HepG2 (cell line): Measurements from ENCODE around the gene KLF15. TPM values are rescaled to one million over a fixed set of nuclear protein-coding genes. Genes with fewer than 3 reads are reported as not detected.

Experiments
- ATAD3A ChIP-seq: sonication (generic); formaldehyde crosslinking; IDR thresholded peaks from 2 replicates; pipeline ENCODE4 v1.4.0; 2020; ENCODE audit warnings: missing genetic modification reagents
- CHD2 ChIP-seq: IDR thresholded peaks from 2 replicates; pipeline ENCODE4 v1.6.1; 2011; ENCODE audit warnings: low read depth, low read length, improper control_type of control experiment
- CHD4 ChIP-seq: fragments of 200-600 bp; sonication (generic); IDR thresholded peaks from 2 replicates; pipeline ENCODE4 v1.7.0; 2017; ENCODE audit warnings: mild to moderate bottlenecking, low read length, borderline replicate concordance
- HOXA3 ChIP-seq: sonication (generic); formaldehyde crosslinking; IDR thresholded peaks from 2 replicates; pipeline ENCODE4 v1.5.0; 2020; ENCODE audit warnings: missing genetic modification reagents
- KDM6A ChIP-seq: IDR thresholded peaks from 2 replicates; pipeline ENCODE4 v1.6.1; 2016; ENCODE audit warnings: low read depth
- ONECUT2 ChIP-seq: sonication (generic); formaldehyde crosslinking; IDR thresholded peaks from 2 replicates; pipeline ENCODE4 v1.4.0; 2020; ENCODE audit warnings: missing genetic modification reagents
- POGK ChIP-seq: sonication (generic); formaldehyde crosslinking; conservative IDR thresholded peaks from 2 replicates; pipeline ENCODE4 v1.8.0; 2022; ENCODE audit warnings: mild to moderate bottlenecking, moderate library complexity, missing genetic modification reagents
- POLR2AphosphoS2 ChIP-seq: IDR thresholded peaks from 2 replicates; pipeline ENCODE4 v1.6.1; 2011; ENCODE audit warnings: low read depth, low read length, improper control_type of control experiment
- SNAPC4 ChIP-seq: sonication (generic); formaldehyde crosslinking; IDR thresholded peaks from 2 replicates; pipeline ENCODE4 v1.4.0; 2020; ENCODE audit warnings: mild to moderate bottlenecking, missing genetic modification reagents
- TP53 ChIP-seq: sonication (generic); formaldehyde crosslinking; conservative IDR thresholded peaks from 2 replicates; pipeline ENCODE4 v1.4.0; 2020; ENCODE audit warnings: missing genetic modification reagents
- ZNF124 ChIP-seq: sonication (generic); formaldehyde crosslinking; IDR thresholded peaks from 2 replicates; pipeline ENCODE4 v1.4.0; 2020; ENCODE audit warnings: missing genetic modification reagents
- ZNF20 ChIP-seq: sonication (generic); formaldehyde crosslinking; IDR thresholded peaks from 2 replicates; pipeline ENCODE4 v1.4.0; 2020; ENCODE audit warnings: mild to moderate bottlenecking, moderate library complexity, missing genetic modification reagents
- ZNF354B ChIP-seq: sonication (generic); formaldehyde crosslinking; IDR thresholded peaks from 2 replicates; pipeline ENCODE4 v1.8.0; 2022; ENCODE audit warnings: mild to moderate bottlenecking, missing genetic modification reagents
- ZNF530 ChIP-seq: sonication (generic); formaldehyde crosslinking; IDR thresholded peaks from 2 replicates; pipeline ENCODE4 v1.5.0; 2020; ENCODE audit warnings: low read depth, mild to moderate bottlenecking, missing genetic modification reagents
- ZNF777 ChIP-seq: sonication (generic); formaldehyde crosslinking; IDR thresholded peaks from 2 replicates; pipeline ENCODE4 v1.4.0; 2020; ENCODE audit warnings: missing genetic modification reagents
- polyA plus RNA-seq, 8 experiments: library from polyadenylated mRNA; depleted of rRNA in 3 of 8; stranded (reverse) in 7 of 8; unstranded in 1 of 8; fragments of >200 nt; fragmentation: Illumina TruSeq in 4 of 8; extraction: Trizol in 4 of 8; gene quantifications; 2 replicates each; pipeline versions ENCODE4 v1.2.1 to v1.2.3, GENCODE V29; 2011 to 2016; ENCODE audit warnings: low read depth in 4 of 8, missing spikeins in 1 of 8, mixed read lengths in 1 of 8; ENCODE audit not compliant: insufficient read depth in 1 of 8
- total RNA-seq, 5 experiments: library from RNA; depleted of rRNA; stranded (reverse); fragments of >200 nt; fragmentation: Illumina TruSeq; extraction: Trizol; gene quantifications; 2 replicates each; pipeline ENCODE4 v1.2.3, GENCODE V29; 2016; ENCODE audit warnings: low read depth in 1 of 5
- TF ChIP-seq, protein P1 (sequence below): sonication (generic); formaldehyde crosslinking; IDR thresholded peaks from 2 replicates; pipeline ENCODE4 v1.4.0; 2020; ENCODE audit warnings: missing genetic modification reagents, mild to moderate bottlenecking, borderline replicate concordance
- TF ChIP-seq, protein P2 (sequence below): sonication (generic); formaldehyde crosslinking; IDR thresholded peaks from 2 replicates; pipeline ENCODE4 v1.4.0; 2020; ENCODE audit warnings: missing genetic modification reagents
- TF ChIP-seq, protein P3 (sequence below): sonication (generic); formaldehyde crosslinking; IDR thresholded peaks from 2 replicates; pipeline ENCODE4 v1.4.0; 2020; ENCODE audit warnings: missing genetic modification reagents

Gene KLF15
- total and polyA plus RNA-seq, 2 of the 13 experiments (the other 11 are each of a cell fraction or from before 2014, with no cell fraction given): 7.1 to 7.8 TPM

- TF ChIP-seq, protein P1, sequence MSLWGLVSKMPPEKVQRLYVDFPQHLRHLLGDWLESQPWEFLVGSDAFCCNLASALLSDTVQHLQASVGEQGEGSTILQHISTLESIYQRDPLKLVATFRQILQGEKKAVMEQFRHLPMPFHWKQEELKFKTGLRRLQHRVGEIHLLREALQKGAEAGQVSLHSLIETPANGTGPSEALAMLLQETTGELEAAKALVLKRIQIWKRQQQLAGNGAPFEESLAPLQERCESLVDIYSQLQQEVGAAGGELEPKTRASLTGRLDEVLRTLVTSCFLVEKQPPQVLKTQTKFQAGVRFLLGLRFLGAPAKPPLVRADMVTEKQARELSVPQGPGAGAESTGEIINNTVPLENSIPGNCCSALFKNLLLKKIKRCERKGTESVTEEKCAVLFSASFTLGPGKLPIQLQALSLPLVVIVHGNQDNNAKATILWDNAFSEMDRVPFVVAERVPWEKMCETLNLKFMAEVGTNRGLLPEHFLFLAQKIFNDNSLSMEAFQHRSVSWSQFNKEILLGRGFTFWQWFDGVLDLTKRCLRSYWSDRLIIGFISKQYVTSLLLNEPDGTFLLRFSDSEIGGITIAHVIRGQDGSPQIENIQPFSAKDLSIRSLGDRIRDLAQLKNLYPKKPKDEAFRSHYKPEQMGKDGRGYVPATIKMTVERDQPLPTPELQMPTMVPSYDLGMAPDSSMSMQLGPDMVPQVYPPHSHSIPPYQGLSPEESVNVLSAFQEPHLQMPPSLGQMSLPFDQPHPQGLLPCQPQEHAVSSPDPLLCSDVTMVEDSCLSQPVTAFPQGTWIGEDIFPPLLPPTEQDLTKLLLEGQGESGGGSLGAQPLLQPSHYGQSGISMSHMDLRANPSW (CRISPR knock-in tag): no peak; the same call in 1 of the 2 replicates
- TF ChIP-seq POLR2AphosphoS2: no peak
- no peak for TF ChIP-seq ATAD3A (CRISPR knock-in tag)
- TF ChIP-seq POGK: peak; percentile 94
- TF ChIP-seq CHD2: 0 out of 2 replicates have a peak, but pooled peaks have one; percentile 35
- TF ChIP-seq SNAPC4: 0 out of 2 replicates have a peak, but pooled peaks have one; percentile 8
- TF ChIP-seq, protein P2, sequence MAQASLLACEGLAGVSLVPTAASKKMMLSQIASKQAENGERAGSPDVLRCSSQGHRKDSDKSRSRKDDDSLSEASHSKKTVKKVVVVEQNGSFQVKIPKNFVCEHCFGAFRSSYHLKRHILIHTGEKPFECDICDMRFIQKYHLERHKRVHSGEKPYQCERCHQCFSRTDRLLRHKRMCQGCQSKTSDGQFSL (CRISPR knock-in tag): peak; percentile 44; the same call in 1 of the 2 replicates
- TF ChIP-seq CHD4: no peak
- TF ChIP-seq, protein P3, sequence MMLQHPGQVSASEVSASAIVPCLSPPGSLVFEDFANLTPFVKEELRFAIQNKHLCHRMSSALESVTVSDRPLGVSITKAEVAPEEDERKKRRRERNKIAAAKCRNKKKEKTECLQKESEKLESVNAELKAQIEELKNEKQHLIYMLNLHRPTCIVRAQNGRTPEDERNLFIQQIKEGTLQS (CRISPR knock-in tag): 0 out of 2 replicates have a peak, but pooled peaks have one; percentile 30
- TF ChIP-seq ZNF20 (CRISPR knock-in tag): no peak
- no peak for TF ChIP-seq TP53 (CRISPR knock-in tag)
- TF ChIP-seq ZNF530: no peak
- TF ChIP-seq ONECUT2: no peak
- peak; percentile 52; the same call in 1 of the 2 replicates for TF ChIP-seq ZNF124
- TF ChIP-seq ZNF354B (CRISPR knock-in tag): no peak
- TF ChIP-seq KDM6A (CRISPR knock-in tag): no peak
- TF ChIP-seq HOXA3 (CRISPR knock-in tag): peak; percentile 86
- peak; percentile 73 for TF ChIP-seq ZNF777
Measured at GRCh38 chr3:126389112-126389793, 32.0 kb upstream of the KLF15 start (continued).
